GM12878 (cell line): ENCODE results near the gene RABEP1. TPM values are rescaled to one million over a fixed set of nuclear protein-coding genes. Genes with fewer than 3 reads are reported as not detected.

Experiments
- ATAC-seq: fragments of 200-7000 bp; cut with Tn5 transposase; 3 replicates; pipeline ENCODE4 v1.9.1; 2020; ENCODE audit warnings: mild to moderate bottlenecking, moderate library complexity
- BruUV-seq: library from RNA; stranded (reverse); fragments of 400-500 nt; replicated peaks from 2 replicates; lab custom pipeline; 2021; lab: Mats Ljungman, UMichigan
- CTCF ChIA-PET: fragments of 300-600 bp; sonication (Branson Sonifier 250); formaldehyde crosslinking; extraction: SDS; loops from one replicate; lab custom pipeline; 2021; ENCODE audit warnings: inconsistent platforms; lab: Yijun Ruan, JAX
- POLR2A ChIA-PET: fragments of 350-600 bp; formaldehyde crosslinking; extraction: SDS; loops from one replicate; lab custom pipeline; 2021; ENCODE audit warnings: inconsistent platforms; lab: Charles Lee
- RAD21 ChIA-PET: fragments of 300-600 bp; sonication (Branson Sonifier 250); formaldehyde crosslinking; loops from one replicate; lab custom pipeline; 2023; ENCODE audit warnings: antibody characterized with exemption; ENCODE audit not compliant: unreplicated experiment; lab: Charles Lee
- SMC1A ChIA-PET: fragments of 300-600 bp; sonication (Branson Sonifier 250); formaldehyde crosslinking; loops from one replicate; lab custom pipeline; 2023; ENCODE audit not compliant: unreplicated experiment, uncharacterized antibody; lab: Charles Lee
- DNase-seq: peaks from one replicate; pipeline ENCODE4 v3.0.0-alpha.2; 2011; ENCODE audit warnings: low read depth, low spot score
- FAIRE-seq: peaks from 3 replicates; lab custom pipeline; 2011; peaks lifted over from hg19 to GRCh38; lab: Jason Lieb, UNC
- H2AFZ ChIP-seq: 2 replicates; pipeline ENCODE4 v1.6.0; 2011; ENCODE audit warnings: low read depth, low read length, control low read depth; ENCODE audit not compliant: control insufficient read depth
- H3K27ac ChIP-seq: 2 replicates; pipeline ENCODE4 v1.5.1; 2011; ENCODE audit warnings: control low read depth; ENCODE audit not compliant: control insufficient read depth, insufficient read depth
- H3K27me3 ChIP-seq, 2 experiments: replicated peaks in 1 of 2; 2 replicates each; pipeline versions ENCODE4 v1.6.0 to v1.6.1; 2011; ENCODE audit warnings: low read length in 1 of 2; ENCODE audit not compliant: control insufficient read depth in 2 of 2, insufficient read depth in 2 of 2
- H3K36me3 ChIP-seq, 2 experiments: 2 replicates each; pipeline ENCODE4 v1.5.1; 2011; ENCODE audit warnings: low read length in 1 of 2; ENCODE audit not compliant: control insufficient read depth in 2 of 2, insufficient read depth in 2 of 2
- H3K4me1 ChIP-seq: 2 replicates; pipeline ENCODE4 v1.6.1; 2011; ENCODE audit warnings: mild to moderate bottlenecking, low read length, moderate library complexity, mixed read lengths; ENCODE audit not compliant: control insufficient read depth, insufficient read depth
- H3K4me2 ChIP-seq: 2 replicates; pipeline ENCODE4 v1.6.0; 2011; ENCODE audit warnings: control low read depth; ENCODE audit not compliant: control insufficient read depth, insufficient read depth
- H3K4me3 ChIP-seq: fragments of 200-600 bp; sonication (generic); 2 replicates; pipeline ENCODE4 v1.5.1; 2016
- H3K79me2 ChIP-seq: 2 replicates; pipeline ENCODE4 v1.6.0; 2011; ENCODE audit warnings: low read length; ENCODE audit not compliant: control insufficient read depth, insufficient read depth
- H3K9ac ChIP-seq: 2 replicates; pipeline ENCODE4 v1.8.0; 2011; ENCODE audit warnings: low read length, control low read depth, mixed read lengths; ENCODE audit not compliant: control insufficient read depth, insufficient read depth
- H3K9me3 ChIP-seq: replicated peaks from 3 replicates; pipeline ENCODE4 v1.5.1; 2011; ENCODE audit warnings: mild to moderate bottlenecking, low read length; ENCODE audit not compliant: control insufficient read depth, insufficient read depth
- H4K20me1 ChIP-seq: 2 replicates; pipeline ENCODE4 v1.6.0; 2011; ENCODE audit not compliant: control insufficient read depth, insufficient read depth
- CBX3 ChIP-seq: fragments of 200-600 bp; sonication (generic); IDR thresholded peaks from 2 replicates; pipeline ENCODE4 v1.6.1; 2016; ENCODE audit warnings: low read depth, borderline replicate concordance
- CHD1 ChIP-seq: IDR thresholded peaks from 2 replicates; pipeline ENCODE4 v1.6.1; 2012; ENCODE audit warnings: low read depth, low read length, improper control_type of control experiment
- GATAD2B ChIP-seq: fragments of 450-650 bp; conservative IDR thresholded peaks from 2 replicates; pipeline ENCODE4 v1.6.1; 2017; ENCODE audit warnings: low read depth, mild to moderate bottlenecking, moderate library complexity
- JUND ChIP-seq: IDR thresholded peaks from 2 replicates; pipeline ENCODE4 v1.6.1; 2012; ENCODE audit warnings: low read depth, mild to moderate bottlenecking, low read length, improper control_type of control experiment, moderate library complexity
- MEF2A ChIP-seq: IDR thresholded peaks from 2 replicates; pipeline ENCODE4 v1.6.1; 2011; ENCODE audit warnings: low read depth, mild to moderate bottlenecking, low read length, moderate library complexity; ENCODE audit not compliant: insufficient read depth
- MEF2B ChIP-seq: fragments of 450-650 bp; IDR thresholded peaks from 2 replicates; pipeline ENCODE4 v1.6.1; 2018; ENCODE audit warnings: mild to moderate bottlenecking, moderate library complexity; ENCODE audit not compliant: partially characterized antibody, poor library complexity, severe bottlenecking
- NR2C2 ChIP-seq: IDR thresholded peaks from 2 replicates; pipeline ENCODE4 v1.6.1; 2011; ENCODE audit warnings: borderline replicate concordance, low read depth; ENCODE audit not compliant: control insufficient read depth, insufficient read length
- RBBP5 ChIP-seq: fragments of 200-600 bp; sonication (generic); conservative IDR thresholded peaks from 2 replicates; pipeline ENCODE4 v1.6.1; 2016
- STAT1 ChIP-seq: fragments of 450-650 bp; conservative IDR thresholded peaks from 2 replicates; pipeline ENCODE4 v1.6.1; 2014; ENCODE audit warnings: antibody characterized with exemption, mild to moderate bottlenecking
- TBL1XR1 ChIP-seq: IDR thresholded peaks from 2 replicates; pipeline ENCODE4 v1.6.1; 2012; ENCODE audit warnings: low read depth, low read length, improper control_type of control experiment
- ZNF384 ChIP-seq: IDR thresholded peaks from 2 replicates; pipeline ENCODE4 v1.6.1; 2012; ENCODE audit warnings: low read depth, mild to moderate bottlenecking, low read length, improper control_type of control experiment, borderline replicate concordance
- WGBS: methylation state at CpG from one replicate; pipeline ENCODE4 v1.1.6; 2016; ENCODE audit warnings: low lambda C conversion rate; ENCODE audit not compliant: insufficient replicate concordance, insufficient coverage; ENCODE audit errors: missing lambda C conversion rate; 5-methylcytosine and 5-hydroxymethylcytosine counted together
- in situ Hi-C: fragments of 300-500 bp; cut with MboI; formaldehyde crosslinking; loops from 9 replicates; pipeline ENCODE4 v1.14.3; 2018; ENCODE audit warnings: mixed read lengths
- intact Hi-C: fragments of 100-400 bp; cut with micrococcal nuclease; formaldehyde crosslinking; loops from one replicate; pipeline ENCODE4 v1.14.2; 2022; ENCODE audit not compliant: unreplicated experiment
- polyA plus RNA-seq, 11 experiments: library from polyadenylated mRNA; depleted of rRNA in 4 of 11; unstranded in 6 of 11; stranded (reverse) in 5 of 11; fragments of >200 nt; fragmentation: Nextera tagmentation in 4 of 11; fragmentation: Illumina TruSeq in 1 of 11; extraction: Ambion mirVana in 4 of 11; extraction: Trizol in 1 of 11; gene quantifications; 1 replicate in 1 of 11; 2 replicates in 10 of 11; pipeline versions ENCODE4 v1.2.1 to v1.2.3, GENCODE V29; 2011 to 2016; ENCODE audit warnings: inconsistent platforms in 2 of 11, missing spikeins in 2 of 11, low read depth in 1 of 11
- total RNA-seq, 4 experiments: library from RNA; depleted of rRNA in 3 of 4; stranded (reverse); fragments of >200 nt in 3 of 4; fragmentation: Illumina TruSeq in 1 of 4; extraction: Trizol in 1 of 4; gene quantifications; 2 replicates each; pipeline versions ENCODE4 v1.2.1 to v1.2.3, GENCODE V29; 2013 to 2021
- TF ChIP-seq, protein P1 (sequence below): IDR thresholded peaks from 2 replicates; pipeline ENCODE4 v1.6.1; 2012; ENCODE audit warnings: low read length, inconsistent platforms
- TF ChIP-seq, protein P2 (sequence below): fragments of 450-650 bp; IDR thresholded peaks from 2 replicates; pipeline ENCODE4 v1.6.1; 2016; ENCODE audit warnings: mild to moderate bottlenecking
- TF ChIP-seq, protein P3 (sequence below): fragments of 150-350 bp; IDR thresholded peaks from 2 replicates; pipeline ENCODE4 v1.6.1; 2014; ENCODE audit warnings: mild to moderate bottlenecking, low read depth, low read length
- TF ChIP-seq, protein P4 (sequence below): fragments of 450-650 bp; formaldehyde crosslinking; IDR thresholded peaks from 2 replicates; pipeline ENCODE4 v1.4.0; 2022; ENCODE audit warnings: mild to moderate bottlenecking, moderate library complexity

The RABEP1 gene
- total and polyA plus RNA-seq, 10 of the 15 experiments (the other 5 are each of a cell fraction or from before 2014, with no cell fraction given), result 13.4 to 71.4 (median 59.8) TPM

DNA sequence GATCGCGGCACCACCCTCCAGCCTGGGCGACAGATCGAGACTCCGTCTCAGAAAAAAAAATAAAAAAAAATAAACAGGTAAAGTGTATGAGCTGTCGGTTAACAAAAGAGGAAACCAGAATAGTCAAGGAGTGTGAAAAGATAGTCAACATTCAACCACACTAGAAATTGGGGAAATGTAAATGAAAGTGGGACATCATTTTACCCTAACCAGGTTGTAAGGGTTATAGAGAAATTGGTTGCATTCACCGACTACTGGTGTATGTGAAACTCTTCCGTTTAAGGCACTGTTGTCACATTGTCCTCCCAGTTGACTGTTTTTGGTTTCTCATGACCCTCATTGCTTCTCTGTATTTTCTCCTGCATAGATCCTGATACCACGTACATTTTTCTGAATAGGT, 62.8 kb downstream of the RABEP1 start (continued):
- TF ChIP-seq, protein P1, sequence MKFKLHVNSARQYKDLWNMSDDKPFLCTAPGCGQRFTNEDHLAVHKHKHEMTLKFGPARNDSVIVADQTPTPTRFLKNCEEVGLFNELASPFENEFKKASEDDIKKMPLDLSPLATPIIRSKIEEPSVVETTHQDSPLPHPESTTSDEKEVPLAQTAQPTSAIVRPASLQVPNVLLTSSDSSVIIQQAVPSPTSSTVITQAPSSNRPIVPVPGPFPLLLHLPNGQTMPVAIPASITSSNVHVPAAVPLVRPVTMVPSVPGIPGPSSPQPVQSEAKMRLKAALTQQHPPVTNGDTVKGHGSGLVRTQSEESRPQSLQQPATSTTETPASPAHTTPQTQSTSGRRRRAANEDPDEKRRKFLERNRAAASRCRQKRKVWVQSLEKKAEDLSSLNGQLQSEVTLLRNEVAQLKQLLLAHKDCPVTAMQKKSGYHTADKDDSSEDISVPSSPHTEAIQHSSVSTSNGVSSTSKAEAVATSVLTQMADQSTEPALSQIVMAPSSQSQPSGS, result no peak
- TF ChIP-seq, protein P2, sequence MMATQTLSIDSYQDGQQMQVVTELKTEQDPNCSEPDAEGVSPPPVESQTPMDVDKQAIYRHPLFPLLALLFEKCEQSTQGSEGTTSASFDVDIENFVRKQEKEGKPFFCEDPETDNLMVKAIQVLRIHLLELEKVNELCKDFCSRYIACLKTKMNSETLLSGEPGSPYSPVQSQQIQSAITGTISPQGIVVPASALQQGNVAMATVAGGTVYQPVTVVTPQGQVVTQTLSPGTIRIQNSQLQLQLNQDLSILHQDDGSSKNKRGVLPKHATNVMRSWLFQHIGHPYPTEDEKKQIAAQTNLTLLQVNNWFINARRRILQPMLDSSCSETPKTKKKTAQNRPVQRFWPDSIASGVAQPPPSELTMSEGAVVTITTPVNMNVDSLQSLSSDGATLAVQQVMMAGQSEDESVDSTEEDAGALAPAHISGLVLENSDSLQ, result no peak
- no peak for TF ChIP-seq STAT1
- no peak for TF ChIP-seq CHD1
- TF ChIP-seq, protein P3, sequence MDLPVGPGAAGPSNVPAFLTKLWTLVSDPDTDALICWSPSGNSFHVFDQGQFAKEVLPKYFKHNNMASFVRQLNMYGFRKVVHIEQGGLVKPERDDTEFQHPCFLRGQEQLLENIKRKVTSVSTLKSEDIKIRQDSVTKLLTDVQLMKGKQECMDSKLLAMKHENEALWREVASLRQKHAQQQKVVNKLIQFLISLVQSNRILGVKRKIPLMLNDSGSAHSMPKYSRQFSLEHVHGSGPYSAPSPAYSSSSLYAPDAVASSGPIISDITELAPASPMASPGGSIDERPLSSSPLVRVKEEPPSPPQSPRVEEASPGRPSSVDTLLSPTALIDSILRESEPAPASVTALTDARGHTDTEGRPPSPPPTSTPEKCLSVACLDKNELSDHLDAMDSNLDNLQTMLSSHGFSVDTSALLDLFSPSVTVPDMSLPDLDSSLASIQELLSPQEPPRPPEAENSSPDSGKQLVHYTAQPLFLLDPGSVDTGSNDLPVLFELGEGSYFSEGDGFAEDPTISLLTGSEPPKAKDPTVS, result no peak
- no peak for TF ChIP-seq MEF2B
- TF ChIP-seq JUND, result no peak

DNA sequence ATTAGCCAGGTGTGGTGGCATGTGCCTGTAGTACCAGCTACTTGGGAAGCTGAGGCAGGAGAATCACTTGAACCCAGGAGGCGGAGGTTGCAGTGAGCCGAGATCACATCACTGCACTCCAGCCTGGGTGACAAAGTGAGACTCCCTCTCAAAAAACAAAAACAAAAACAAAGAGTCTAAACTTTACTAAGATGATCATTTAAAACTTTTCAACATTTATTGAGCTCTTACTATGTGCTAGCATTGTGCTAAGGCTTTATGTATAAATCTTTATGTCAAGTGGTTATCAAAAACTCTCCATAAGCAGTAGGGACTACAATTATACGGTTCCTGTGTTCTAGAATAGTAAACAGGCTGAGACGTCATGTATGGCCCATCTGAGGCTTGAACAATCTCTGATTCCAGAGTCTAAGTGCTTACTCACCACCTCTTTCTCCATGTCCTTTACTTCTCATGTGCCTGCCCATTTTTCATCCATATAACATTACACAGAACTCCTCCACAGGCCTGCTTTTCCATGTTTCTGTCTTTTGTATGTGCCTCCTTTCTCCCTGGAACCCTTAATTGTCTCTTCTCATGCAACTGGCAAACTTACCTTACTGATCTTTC, 70.7 kb downstream of the RABEP1 start:
- no peaks in the 10 kb centered on the region for H3K9me3 ChIP-seq
- no peaks in the 10 kb centered on the region for H4K20me1 ChIP-seq
- ATAC-seq (no peak), DNase-seq (no peak), FAIRE-seq (no peak)
- H2AFZ ChIP-seq, result no peak overlapping the region
- ChIA-PET RAD21 (no interaction called here), SMC1A (interaction anchor here (0.5 to 1.6 kb wide), 2 partner anchors 19 to 23 kb away, joined by 3 to 4 read pairs; no protein-coding TSS in a partner anchor), CTCF (no interaction called here), POLR2A (no interaction called here)
- intact Hi-C loops (no loop called here), in situ Hi-C loops (no loop called here)
- no TSS peak for BruUV-seq
- H3K4me2 ChIP-seq, result no peak overlapping the region
- H3K4me1 ChIP-seq, result no peaks in the 10 kb centered on the region
- no peaks in the 10 kb centered on the region for H3K27me3 ChIP-seq
- H3K9ac ChIP-seq, result no peak overlapping the region
- 98% methylated on average over 4 of the region's 4 CpGs for WGBS
- no peak overlapping the region for H3K27ac ChIP-seq
- peaks cover 7 to 32% of the 10 kb centered on the region in 2 experiments for H3K36me3 ChIP-seq
- no peak overlapping the region for H3K4me3 ChIP-seq
- H3K79me2 ChIP-seq, result no peaks in the 10 kb centered on the region
- TF ChIP-seq MEF2A (no peak), CBX3 (no peak), NR2C2 (no peak), TBL1XR1 (no peak), GATAD2B (no peak), RBBP5 (no peak), ZNF384 (no peak)
- TF ChIP-seq, protein P4, sequence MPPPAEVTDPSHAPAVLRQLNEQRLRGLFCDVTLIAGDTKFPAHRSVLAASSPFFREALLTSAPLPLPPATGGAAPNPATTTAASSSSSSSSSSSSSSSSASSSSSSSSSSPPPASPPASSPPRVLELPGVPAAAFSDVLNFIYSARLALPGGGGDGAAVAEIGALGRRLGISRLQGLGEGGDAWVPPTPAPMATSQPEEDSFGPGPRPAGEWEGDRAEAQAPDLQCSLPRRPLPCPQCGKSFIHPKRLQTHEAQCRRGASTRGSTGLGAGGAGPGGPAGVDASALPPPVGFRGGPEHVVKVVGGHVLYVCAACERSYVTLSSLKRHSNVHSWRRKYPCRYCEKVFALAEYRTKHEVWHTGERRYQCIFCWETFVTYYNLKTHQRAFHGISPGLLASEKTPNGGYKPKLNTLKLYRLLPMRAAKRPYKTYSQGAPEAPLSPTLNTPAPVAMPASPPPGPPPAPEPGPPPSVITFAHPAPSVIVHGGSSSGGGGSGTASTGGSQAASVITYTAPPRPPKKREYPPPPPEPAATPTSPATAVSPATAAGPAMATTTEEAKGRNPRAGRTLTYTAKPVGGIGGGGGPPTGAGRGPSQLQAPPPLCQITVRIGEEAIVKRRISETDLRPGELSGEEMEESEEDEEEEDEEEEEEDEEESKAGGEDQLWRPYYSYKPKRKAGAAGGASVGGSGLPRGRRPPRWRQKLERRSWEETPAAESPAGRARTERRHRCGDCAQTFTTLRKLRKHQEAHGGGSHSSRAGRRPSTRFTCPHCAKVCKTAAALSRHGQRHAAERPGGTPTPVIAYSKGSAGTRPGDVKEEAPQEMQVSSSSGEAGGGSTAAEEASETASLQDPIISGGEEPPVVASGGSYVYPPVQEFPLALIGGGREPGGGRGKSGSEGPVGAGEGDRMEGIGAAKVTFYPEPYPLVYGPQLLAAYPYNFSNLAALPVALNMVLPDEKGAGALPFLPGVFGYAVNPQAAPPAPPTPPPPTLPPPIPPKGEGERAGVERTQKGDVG, result no peak
